AG04450 (cell line): ENCODE measurements around the gene N4BP3. TPM values are rescaled to one million over a fixed set of nuclear protein-coding genes. Genes with fewer than 3 reads are reported as not detected.
A peak's percentile ranks its signal among the peaks of the same experiment; 100 is the strongest.
"Not testable (repeated sequence)": the region's sequence is repeated elsewhere in the genome, so short reads cannot be mapped to it uniquely, and the experiment has no call there.

Source experiments
- CTCF ChIA-PET: fragments of 300-600, 350-600 bp; formaldehyde crosslinking; extraction: SDS; loops from one replicate; lab custom pipeline; 2022; ENCODE audit warnings: antibody characterized with exemption, inconsistent platforms; lab: Charles Lee
- POLR2A ChIA-PET: fragments of 350-600 bp; formaldehyde crosslinking; extraction: SDS; loops from one replicate; lab custom pipeline; 2021; ENCODE audit warnings: antibody characterized with exemption, inconsistent platforms; lab: Yijun Ruan, JAX
- DNase-seq: peaks from one replicate; pipeline ENCODE4 v3.0.0-alpha.2; 2011; ENCODE audit warnings: low read depth, low spot score
- H3K27ac ChIP-seq: one replicate; pipeline ENCODE4 v1.5.1; 2012; ENCODE audit warnings: low read depth, low read length, control low read depth
- H3K27me3 ChIP-seq: one replicate; pipeline ENCODE4 v1.6.0; 2012; ENCODE audit warnings: low read length; ENCODE audit not compliant: control insufficient read depth, insufficient read depth
- H3K4me3 ChIP-seq: 2 replicates; pipeline ENCODE4 v1.5.1; 2011; ENCODE audit warnings: mild to moderate bottlenecking, low read depth, low read length, control low read depth
- H3K9me3 ChIP-seq: 2 replicates; pipeline ENCODE4 v1.5.1; 2012; ENCODE audit warnings: low read length; ENCODE audit not compliant: control insufficient read depth, insufficient read depth
- polyA plus RNA-seq: library from polyadenylated mRNA; depleted of rRNA; stranded (reverse); fragments of >200 nt; gene quantifications from 2 replicates; pipeline ENCODE4 v1.2.3, GENCODE V29; 2011
- TF ChIP-seq, protein P1 (sequence below): IDR thresholded peaks from 2 replicates; pipeline ENCODE4 v1.5.1; 2011; ENCODE audit warnings: low read depth, low read length, control low read depth, inconsistent platforms

The N4BP3 gene
- polyA plus RNA-seq, 1 experiment, result 0.29 TPM

DNA sequence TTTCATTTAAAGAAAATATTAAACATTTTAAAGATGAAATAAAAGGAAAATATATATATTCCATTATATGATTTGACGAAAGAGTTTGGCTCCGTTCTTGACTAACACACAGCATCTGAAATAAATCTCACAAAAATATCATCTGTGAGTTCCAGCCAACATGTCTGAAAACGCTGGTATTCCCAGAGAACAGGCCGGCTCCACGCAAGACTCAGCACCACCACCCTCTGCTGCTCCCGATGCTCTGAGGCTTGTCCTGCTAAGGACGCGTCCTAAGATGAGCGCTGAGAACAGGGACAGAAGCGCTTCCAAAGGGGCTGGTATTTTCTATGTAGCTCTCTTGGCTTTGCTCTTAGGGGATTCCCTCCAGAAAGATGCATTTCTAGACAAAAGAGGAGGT, 40.6 kb upstream of the N4BP3 start:
- TF ChIP-seq, protein P1, sequence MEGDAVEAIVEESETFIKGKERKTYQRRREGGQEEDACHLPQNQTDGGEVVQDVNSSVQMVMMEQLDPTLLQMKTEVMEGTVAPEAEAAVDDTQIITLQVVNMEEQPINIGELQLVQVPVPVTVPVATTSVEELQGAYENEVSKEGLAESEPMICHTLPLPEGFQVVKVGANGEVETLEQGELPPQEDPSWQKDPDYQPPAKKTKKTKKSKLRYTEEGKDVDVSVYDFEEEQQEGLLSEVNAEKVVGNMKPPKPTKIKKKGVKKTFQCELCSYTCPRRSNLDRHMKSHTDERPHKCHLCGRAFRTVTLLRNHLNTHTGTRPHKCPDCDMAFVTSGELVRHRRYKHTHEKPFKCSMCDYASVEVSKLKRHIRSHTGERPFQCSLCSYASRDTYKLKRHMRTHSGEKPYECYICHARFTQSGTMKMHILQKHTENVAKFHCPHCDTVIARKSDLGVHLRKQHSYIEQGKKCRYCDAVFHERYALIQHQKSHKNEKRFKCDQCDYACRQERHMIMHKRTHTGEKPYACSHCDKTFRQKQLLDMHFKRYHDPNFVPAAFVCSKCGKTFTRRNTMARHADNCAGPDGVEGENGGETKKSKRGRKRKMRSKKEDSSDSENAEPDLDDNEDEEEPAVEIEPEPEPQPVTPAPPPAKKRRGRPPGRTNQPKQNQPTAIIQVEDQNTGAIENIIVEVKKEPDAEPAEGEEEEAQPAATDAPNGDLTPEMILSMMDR, result no peak
- no peak for DNase-seq
- Histone ChIP-seq H3K27me3 (peaks cover 40% of the 10 kb centered on the region), H3K4me3 (no peak overlapping the region), H3K9me3 (no peaks in the 10 kb centered on the region; the same call in 1 of the 2 replicates), H3K27ac (no peak overlapping the region)
- ChIA-PET CTCF (no interaction called here), POLR2A (no interaction called here)

DNA sequence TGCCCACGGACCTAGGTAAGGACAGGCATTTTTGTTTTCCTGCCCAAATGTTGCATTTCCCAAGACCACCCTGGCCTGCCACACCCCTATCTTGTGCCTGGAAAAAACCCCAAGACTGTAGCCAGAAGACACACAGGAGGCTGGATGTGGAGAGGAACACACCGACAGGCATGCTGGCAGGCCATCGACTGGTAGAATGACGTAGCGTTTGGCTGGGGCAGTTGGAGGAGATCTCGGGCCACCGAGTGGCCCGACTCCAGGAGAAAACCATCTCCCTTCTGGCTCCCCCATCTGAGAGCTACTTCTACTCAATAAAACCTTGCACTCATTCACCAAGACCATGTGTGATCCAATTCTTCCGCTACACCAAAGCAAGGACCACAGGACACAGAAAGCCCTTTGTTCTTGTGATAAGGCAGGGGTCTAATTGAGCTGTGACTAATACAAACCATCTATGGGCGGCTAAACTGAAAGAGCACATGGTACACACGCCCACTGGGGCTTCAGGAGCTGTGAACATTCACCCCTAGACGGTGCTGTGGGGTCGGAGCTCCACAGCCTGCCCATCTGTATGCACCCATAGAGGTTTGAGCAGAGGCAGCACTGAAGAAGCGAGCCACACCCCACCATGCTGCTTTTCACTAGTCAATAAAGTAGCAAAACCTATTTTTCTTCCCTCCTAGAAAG, 38.9 kb upstream of the N4BP3 start:
- Histone ChIP-seq H3K4me3 (no peak overlapping the region), H3K27me3 (peaks cover 29% of the 10 kb centered on the region), H3K27ac (no peak overlapping the region), H3K9me3 (no peaks in the 10 kb centered on the region; the same call in 1 of the 2 replicates)
- TF ChIP-seq, protein P1, result no peak
- ChIA-PET POLR2A (no interaction called here), CTCF (interaction anchor here (0.6 to 4.9 kb wide), 16 partner anchors 12 to 467 kb away, joined by 3 to 104 read pairs (median 6); partner anchors contain the start of gene NHP2)
- DNase-seq, result no peak

DNA sequence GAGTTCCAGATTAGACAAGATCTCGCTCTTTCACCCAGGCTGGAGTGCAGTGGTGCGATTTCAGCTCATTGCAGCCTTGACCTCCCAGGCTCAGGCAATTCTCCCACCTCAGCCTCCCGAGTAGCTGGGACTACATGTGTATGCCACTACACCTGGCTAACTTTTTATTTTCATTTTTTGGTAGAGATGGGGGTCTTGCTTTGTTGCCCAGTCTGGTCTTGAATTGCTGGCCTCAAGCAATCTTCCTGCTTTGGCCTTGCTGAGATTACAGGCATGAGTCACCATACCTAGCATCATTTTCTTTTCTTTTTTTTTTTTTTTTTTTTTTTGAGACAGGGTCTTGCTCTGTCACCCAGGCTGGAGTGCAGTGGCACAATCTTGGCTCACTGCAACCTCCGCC, 36.4 kb upstream of the N4BP3 start:
- peaks cover 45% of the 10 kb centered on the region for H3K27me3 ChIP-seq
- not testable (repeated sequence) for H3K4me3 ChIP-seq, DNase-seq, H3K9me3 ChIP-seq, H3K27ac ChIP-seq
- ChIA-PET POLR2A (interaction anchor here (1.7 kb wide), 1 partner anchor 127 kb away, joined by 11 read pairs; the partner anchor contains the start of gene HNRNPAB), CTCF (interaction anchor here (0.6 to 4.9 kb wide), 8 partner anchors 44 to 1589 kb away, joined by 3 to 104 read pairs (median 10); partner anchors contain the start of gene NHP2)

DNA sequence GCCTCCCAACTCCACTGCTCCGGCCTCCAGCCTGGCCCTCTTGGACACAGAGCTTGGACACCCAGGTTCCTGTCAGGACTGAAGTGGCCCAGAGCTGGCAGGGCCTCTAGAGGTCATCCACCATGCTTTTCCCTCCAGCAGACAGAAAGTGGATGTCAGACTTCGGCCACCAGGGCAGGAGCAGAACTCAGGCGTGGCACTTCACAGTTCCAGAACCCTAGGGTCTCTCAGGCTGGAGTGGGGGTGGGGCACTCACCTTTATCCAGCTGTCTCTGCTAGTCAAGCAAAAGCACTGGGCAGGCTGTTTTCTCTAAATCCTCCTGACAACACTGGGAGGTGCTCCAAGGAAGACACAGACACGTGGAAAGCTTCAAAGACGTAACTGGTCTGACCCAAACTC, 35.6 kb upstream of the N4BP3 start:
- TF ChIP-seq, protein P1, result no peak
- Histone ChIP-seq H3K27me3 (peaks cover 43% of the 10 kb centered on the region), H3K9me3 (no peaks in the 10 kb centered on the region; the same call in 1 of the 2 replicates), H3K27ac (no peak overlapping the region), H3K4me3 (no peak overlapping the region)
- ChIA-PET POLR2A (interaction anchor here (0.6 to 1.7 kb wide), 8 partner anchors 30 to 127 kb away, joined by 3 to 15 read pairs (median 8); partner anchors contain the start of genes HNRNPAB and NHP2), CTCF (interaction anchor here (0.7 to 4.9 kb wide), 8 partner anchors 43 to 471 kb away, joined by 3 to 104 read pairs (median 6); partner anchors contain the start of gene NHP2)
- DNase-seq, result no peak

DNA sequence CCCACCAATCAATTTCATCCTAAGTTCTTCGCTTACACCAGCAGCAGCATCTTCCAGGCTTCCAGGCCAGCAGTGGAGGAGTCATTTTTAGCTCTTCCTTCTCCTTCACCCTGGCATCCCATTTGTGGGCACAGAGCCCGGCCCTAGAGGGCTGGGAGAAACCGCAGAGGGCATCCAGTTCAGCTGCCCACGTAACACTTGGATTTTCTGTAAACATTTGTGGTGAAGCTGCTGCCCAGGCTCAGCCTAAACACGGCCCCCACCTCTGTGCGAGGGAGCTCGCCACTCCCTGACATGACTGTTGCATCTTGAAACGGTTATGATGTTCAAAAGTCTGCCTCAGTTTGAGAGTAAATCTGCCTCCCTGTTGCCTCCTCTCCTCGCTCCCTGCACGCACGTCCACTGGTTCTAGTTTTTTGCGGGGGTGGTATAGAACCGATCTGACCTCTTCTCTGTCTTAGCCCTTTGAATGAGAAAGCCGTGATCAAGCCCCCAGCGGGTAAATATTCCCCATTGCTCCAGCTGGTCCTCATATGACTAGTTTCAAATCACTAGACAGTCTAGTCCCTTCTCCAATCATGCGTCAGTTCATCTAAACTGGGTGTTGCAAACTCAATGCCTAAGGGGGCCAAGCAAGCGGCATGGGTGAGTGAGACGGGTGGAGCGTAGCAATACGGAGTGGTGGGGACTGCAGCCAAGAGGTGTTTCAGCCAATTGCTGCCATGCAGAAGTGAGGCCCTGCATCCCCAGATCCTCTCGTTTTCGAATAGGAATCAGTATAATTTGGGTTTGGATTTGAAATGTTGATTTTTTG, 34.9 kb upstream of the N4BP3 start:
- H3K27me3 ChIP-seq, result peaks cover 42% of the 10 kb centered on the region

More for the DNA sequence above, 34.9 kb upstream of the N4BP3 start:
- Histone ChIP-seq H3K27ac (no peak overlapping the region), H3K9me3 (no peaks in the 10 kb centered on the region; the same call in 1 of the 2 replicates), H3K4me3 (no peak overlapping the region)
- peak; percentile 81 for DNase-seq
- ChIA-PET POLR2A (interaction anchor here (0.6 to 1.7 kb wide), 9 partner anchors 29 to 1780 kb away, joined by 3 to 15 read pairs (median 7); partner anchors contain the start of genes HNRNPAB and NHP2), CTCF (interaction anchor here (0.9 to 4.9 kb wide), 5 partner anchors 42 to 471 kb away, joined by 3 to 104 read pairs (median 6); no protein-coding TSS in a partner anchor)
- TF ChIP-seq, protein P1, result no peak
